K562 (cell line): Measurements from ENCODE around the gene SPPL3. TPM values are rescaled to one million over a fixed set of nuclear protein-coding genes. Genes with fewer than 3 reads are reported as not detected.
"Not testable (repeated sequence)": the region's sequence is repeated elsewhere in the genome, so short reads cannot be mapped to it uniquely, and the experiment has no call there.

Source experiments
- ATAC-seq: fragments of 200-7000 bp; cut with Tn5 transposase; 3 replicates; pipeline ENCODE4 v1.9.1; 2020; ENCODE audit warnings: moderate library complexity
- BruUV-seq: library from RNA; stranded (reverse); fragments of 400-500 nt; replicated peaks from 2 replicates; lab custom pipeline; 2021; lab: Mats Ljungman, UMichigan
- CTCF ChIA-PET: fragments of 300-600 bp; formaldehyde crosslinking; extraction: SDS; loops from one replicate; lab custom pipeline; 2021; ENCODE audit warnings: low intra/inter-chr PET ratio; lab: Yijun Ruan, JAX
- POLR2A ChIA-PET: fragments of 300-600, 350-650 bp; sonication (Branson Sonifier 250); formaldehyde crosslinking; extraction: SDS; loops from one replicate; lab custom pipeline; 2021; ENCODE audit warnings: antibody characterized with exemption, inconsistent platforms; lab: Yijun Ruan, JAX
- DNase-seq, 4 experiments: peaks; one replicate each; pipeline versions ENCODE4 v3.0.0 to v3.0.0-alpha.2; 2011 to 2018; ENCODE audit warnings: low spot score in 3 of 4, mixed read lengths in 3 of 4; ENCODE audit errors: extremely low read depth in 1 of 4
- FAIRE-seq: peaks from 2 replicates; lab custom pipeline; 2011; peaks lifted over from hg19 to GRCh38; lab: Jason Lieb, UNC
- H2AFZ ChIP-seq: 2 replicates; pipeline ENCODE4 v1.6.0; 2011; ENCODE audit warnings: low read depth, low read length, control low read depth, inconsistent platforms
- H3K27ac ChIP-seq: fragments of 200-600 bp; 3 replicates; pipeline ENCODE4 v1.8.0; 2011; ENCODE audit warnings: low read depth, mild to moderate bottlenecking, control low read depth, inconsistent platforms, low read length, moderate library complexity, mixed read lengths; ENCODE audit errors: extremely low read depth
- H3K27me3 ChIP-seq, 2 experiments: fragments of 300-600 bp in 1 of 2; 2 replicates in 1 of 2; 3 replicates in 1 of 2; pipeline versions ENCODE4 v1.6.0 to v1.8.0; 2011; ENCODE audit warnings: inconsistent platforms in 2 of 2, low read length in 2 of 2, mild to moderate bottlenecking in 1 of 2, mixed read lengths in 1 of 2, moderate library complexity in 1 of 2; ENCODE audit not compliant: control insufficient read depth in 2 of 2, insufficient read depth in 2 of 2
- H3K36me3 ChIP-seq: fragments of 300-600 bp; 3 replicates; pipeline ENCODE4 v1.8.0; 2011; ENCODE audit warnings: mild to moderate bottlenecking, low read length, inconsistent platforms; ENCODE audit not compliant: control insufficient read depth, insufficient read depth
- H3K4me1 ChIP-seq, 2 experiments: fragments of 200-600 bp in 1 of 2; replicated peaks in 1 of 2; 2 replicates in 1 of 2; 3 replicates in 1 of 2; pipeline versions ENCODE4 v1.5.1 to v1.8.0; 2011; ENCODE audit warnings: inconsistent platforms in 2 of 2, low read length in 2 of 2, mild to moderate bottlenecking in 1 of 2, mixed read lengths in 1 of 2, moderate library complexity in 1 of 2; ENCODE audit not compliant: control insufficient read depth in 2 of 2, insufficient read depth in 2 of 2
- H3K4me2 ChIP-seq: 2 replicates; pipeline ENCODE4 v1.6.1; 2011; ENCODE audit warnings: low read length, control low read depth, inconsistent platforms, mixed read lengths; ENCODE audit not compliant: insufficient read depth
- H3K4me3 ChIP-seq: fragments of 200-600 bp; sonication (generic), shearing (Covaris generic); 2 replicates; pipeline ENCODE4 v1.5.1; 2016; ENCODE audit warnings: control low read depth, inconsistent platforms
- H3K79me2 ChIP-seq: fragments of 200-600 bp; 3 replicates; pipeline ENCODE4 v1.8.0; 2011; ENCODE audit warnings: low read length, inconsistent platforms; ENCODE audit not compliant: control insufficient read depth, insufficient read depth
- H3K9ac ChIP-seq, 2 experiments: 2 replicates each; pipeline versions ENCODE4 v1.6.0 to v1.6.1; 2011; ENCODE audit warnings: low read depth in 2 of 2, low read length in 2 of 2, control low read depth in 1 of 2, inconsistent platforms in 1 of 2, mild to moderate bottlenecking in 1 of 2, mixed read lengths in 1 of 2; ENCODE audit not compliant: insufficient read depth in 1 of 2
- H3K9me1 ChIP-seq: one replicate; pipeline ENCODE4 v1.6.0; 2011; ENCODE audit warnings: inconsistent platforms, mild to moderate bottlenecking, low read length, moderate library complexity; ENCODE audit not compliant: control insufficient read depth, insufficient read depth
- H3K9me3 ChIP-seq: replicated peaks from 2 replicates; pipeline ENCODE4 v1.5.1; 2011; ENCODE audit warnings: low read depth, low read length, inconsistent platforms; ENCODE audit not compliant: control insufficient read depth, insufficient read depth
- H4K20me1 ChIP-seq: replicated peaks from 2 replicates; pipeline ENCODE4 v1.6.1; 2011; ENCODE audit warnings: low read length, inconsistent platforms, mixed read lengths; ENCODE audit not compliant: control insufficient read depth, insufficient read depth
- BRF1 ChIP-seq: IDR thresholded peaks from 3 replicates; pipeline ENCODE4 v1.6.1; 2011; ENCODE audit warnings: borderline replicate concordance, mild to moderate bottlenecking; ENCODE audit not compliant: insufficient read length; ENCODE audit errors: extremely low read depth
- ZNF121 ChIP-seq: sonication (generic); formaldehyde crosslinking; conservative IDR thresholded peaks from 2 replicates; pipeline ENCODE4 v1.8.0; 2022; ENCODE audit warnings: missing genetic modification reagents
- WGBS: fragments of 100-300 bp; shearing (Covaris generic); methylation state at CpG from one replicate; pipeline ENCODE4 v1.1.6; 2016; ENCODE audit warnings: low coverage, mixed read lengths; ENCODE audit not compliant: insufficient coverage; ENCODE audit errors: missing lambda C conversion rate; 5-methylcytosine and 5-hydroxymethylcytosine counted together
- in situ Hi-C: fragments of 300-500 bp; cut with MboI; formaldehyde crosslinking; loops from 4 replicates; pipeline ENCODE4 v1.15.0; 2018; ENCODE audit warnings: inconsistent platforms, mixed read lengths
- intact Hi-C: fragments of 100-400 bp; cut with micrococcal nuclease; formaldehyde crosslinking; loops from 2 replicates; pipeline ENCODE4 v1.14.2; 2022
- polyA plus RNA-seq, 8 experiments: library from polyadenylated mRNA; depleted of rRNA in 4 of 8; stranded (reverse) in 5 of 8; unstranded in 3 of 8; fragments of >200 nt; fragmentation: Nextera tagmentation in 2 of 8; fragmentation: Illumina TruSeq in 1 of 8; extraction: Ambion mirVana in 2 of 8; extraction: Trizol in 1 of 8; gene quantifications; 2 replicates each; pipeline versions ENCODE4 v1.2.1 to v1.2.3, GENCODE V29; 2011 to 2014; ENCODE audit warnings: inconsistent platforms in 1 of 8, missing spikeins in 1 of 8
- total RNA-seq, 7 experiments: library from RNA; depleted of rRNA in 6 of 7; stranded (reverse); fragments of >200 nt in 6 of 7; fragmentation: Illumina TruSeq in 2 of 7; extraction: Trizol in 2 of 7; gene quantifications; 2 replicates each; pipeline versions ENCODE4 v1.2.1 to v1.2.3, GENCODE V29; 2011 to 2021; ENCODE audit warnings: low replicate concordance in 1 of 7

SPPL3 gene
- total and polyA plus RNA-seq, 9 of the 15 experiments (the other 6 are each of a cell fraction or from before 2014, with no cell fraction given) = 2.9 to 32.1 (median 7.1) TPM

DNA sequence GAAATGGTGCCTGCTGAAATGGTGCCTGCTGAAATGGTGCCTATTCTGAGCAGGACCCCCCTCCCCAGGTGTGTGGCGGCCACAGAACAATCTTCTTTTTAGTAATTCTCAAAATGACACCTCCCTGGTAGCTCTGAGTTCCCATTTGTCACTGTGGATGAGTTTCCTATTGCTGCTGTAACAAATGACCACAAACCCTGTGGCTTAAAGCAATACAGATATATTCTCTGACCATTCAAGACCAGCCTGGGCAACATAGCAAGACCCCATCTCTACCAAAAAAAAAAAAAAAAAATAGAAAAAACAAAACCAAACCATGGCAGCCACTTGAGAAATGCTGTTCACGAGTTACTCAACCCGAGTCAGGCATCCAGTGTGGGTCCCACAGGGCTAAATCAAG lies 170.6 kb downstream of the SPPL3 start:
- intact Hi-C loops (no loop called here), in situ Hi-C loops (no loop called here)
- Histone ChIP-seq H3K9ac (no peak overlapping the region), H4K20me1 (0 out of 2 replicates have a peak, but pooled peaks cover 5% of the 10 kb centered on the region), H3K79me2 (no peaks in the 10 kb centered on the region), H2AFZ (no peak overlapping the region), H3K9me1 (no peaks in the 10 kb centered on the region), H3K4me2 (no peak overlapping the region), H3K4me3 (no peak overlapping the region), H3K4me1 (peaks cover 0 to 6% of the 10 kb centered on the region in 2 experiments; a peak in 2 of 5 replicates), H3K36me3 (peaks cover 24% of the 10 kb centered on the region; the same call in 2 of the 3 replicates), H3K27me3 (no peaks in the 10 kb centered on the region), H3K9me3 (no peaks in the 10 kb centered on the region), H3K27ac (no peak overlapping the region)
- no peak for ATAC-seq
- no peak for DNase-seq
- BruUV-seq = no TSS peak
- WGBS = 37% methylated on average over 3 of the region's 3 CpGs
- no peak for FAIRE-seq
- TF ChIP-seq BRF1 (no peak), ZNF121 (peak; percentile 60; the same call in 1 of the 2 replicates)
- ChIA-PET CTCF (no interaction called here), POLR2A (interaction anchor here (0.6 to 0.9 kb wide), 2 partner anchors 21 to 247 kb away, joined by 3 read pairs; no protein-coding TSS in a partner anchor)

DNA sequence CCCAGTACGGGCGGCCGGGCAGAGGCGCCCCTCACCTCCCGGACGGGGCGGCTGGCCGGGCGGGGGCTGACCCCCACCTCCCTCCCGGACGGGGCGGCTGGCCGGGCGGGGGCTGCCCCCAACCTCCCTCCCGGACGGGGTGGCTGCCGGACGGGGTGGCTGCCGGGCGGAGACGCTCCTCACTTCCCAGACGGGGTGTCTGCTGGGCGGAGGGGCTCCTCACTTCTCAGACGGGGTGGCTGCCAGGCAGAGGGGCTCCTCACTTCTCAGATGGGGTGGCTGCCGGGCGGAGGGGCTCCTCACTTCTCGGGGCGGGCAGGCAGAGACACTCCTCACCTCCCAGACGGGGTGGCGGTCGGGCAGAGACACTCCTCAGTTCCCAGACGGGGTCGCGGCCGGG lies 172.0 kb downstream of the SPPL3 start:
- CTCF ChIA-PET, DNase-seq, intact Hi-C loops, BruUV-seq, H3K79me2 ChIP-seq, POLR2A ChIA-PET, H3K9me3 ChIP-seq, H3K4me2 ChIP-seq, H3K4me1 ChIP-seq, H3K4me3 ChIP-seq, ATAC-seq, FAIRE-seq, H2AFZ ChIP-seq, in situ Hi-C loops, H4K20me1 ChIP-seq, H3K27me3 ChIP-seq, H3K9ac ChIP-seq, H3K27ac ChIP-seq, H3K9me1 ChIP-seq: not testable (repeated sequence)
- WGBS = 81% methylated on average over 3 of the region's 35 CpGs
- H3K36me3 ChIP-seq = peaks cover 29% of the 10 kb centered on the region; the same call in 2 of the 3 replicates
